CD4-positive, alpha-beta T cell treated with Interferon alpha-2 for 1 hour (primary cell): Measurements from ENCODE around the gene PCDHAC1.

Source experiments
- DNase-seq, 2 donors: peaks; one replicate each; pipeline ENCODE4 v3.0.0-alpha.2; 2020 to 2022

Gene PCDHAC1

GRCh38 chr5:140967226-140967893 lies 41.3 kb downstream of the PCDHAC1 start:
- DNase-seq = no peak

- no peak for DNase-seq
Observed at GRCh38 chr5:140969880-140970279, 43.8 kb downstream of the PCDHAC1 start.

- no peak for DNase-seq
Observed at GRCh38 chr5:140973550-140973949, 47.5 kb downstream of the PCDHAC1 start.

GRCh38 chr5:140977003-140977402 lies 50.9 kb downstream of the PCDHAC1 start:
- DNase-seq = no peak

GRCh38 chr5:140978260-140978659 lies 52.2 kb downstream of the PCDHAC1 start:
- DNase-seq = no peak

- DNase-seq = no peak
Observed at GRCh38 chr5:140978983-140979382, 52.9 kb downstream of the PCDHAC1 start.
